Measurements from ENCODE around the gene GRID2.

GRID2 gene

DNA sequence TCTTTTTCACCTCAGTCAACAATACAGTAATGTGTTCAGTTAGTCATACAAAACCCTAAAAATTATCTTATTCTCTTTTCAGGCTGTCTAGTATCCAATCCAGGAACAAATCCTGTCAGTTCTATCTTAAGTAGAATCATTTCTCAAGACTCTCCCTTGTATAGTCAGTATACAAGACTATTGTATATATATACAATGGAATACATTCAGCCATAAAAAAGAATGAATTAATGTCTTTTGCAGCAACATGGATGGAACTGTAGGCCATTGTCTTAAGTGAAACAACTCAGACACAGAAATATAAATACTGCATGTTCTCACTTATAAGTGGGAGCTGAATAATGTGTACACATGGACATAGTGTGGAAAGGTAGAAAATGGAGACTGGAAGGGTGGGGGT lies 1023.6 kb downstream of the GRID2 start:
- TF ChIP-seq, protein P1, sequence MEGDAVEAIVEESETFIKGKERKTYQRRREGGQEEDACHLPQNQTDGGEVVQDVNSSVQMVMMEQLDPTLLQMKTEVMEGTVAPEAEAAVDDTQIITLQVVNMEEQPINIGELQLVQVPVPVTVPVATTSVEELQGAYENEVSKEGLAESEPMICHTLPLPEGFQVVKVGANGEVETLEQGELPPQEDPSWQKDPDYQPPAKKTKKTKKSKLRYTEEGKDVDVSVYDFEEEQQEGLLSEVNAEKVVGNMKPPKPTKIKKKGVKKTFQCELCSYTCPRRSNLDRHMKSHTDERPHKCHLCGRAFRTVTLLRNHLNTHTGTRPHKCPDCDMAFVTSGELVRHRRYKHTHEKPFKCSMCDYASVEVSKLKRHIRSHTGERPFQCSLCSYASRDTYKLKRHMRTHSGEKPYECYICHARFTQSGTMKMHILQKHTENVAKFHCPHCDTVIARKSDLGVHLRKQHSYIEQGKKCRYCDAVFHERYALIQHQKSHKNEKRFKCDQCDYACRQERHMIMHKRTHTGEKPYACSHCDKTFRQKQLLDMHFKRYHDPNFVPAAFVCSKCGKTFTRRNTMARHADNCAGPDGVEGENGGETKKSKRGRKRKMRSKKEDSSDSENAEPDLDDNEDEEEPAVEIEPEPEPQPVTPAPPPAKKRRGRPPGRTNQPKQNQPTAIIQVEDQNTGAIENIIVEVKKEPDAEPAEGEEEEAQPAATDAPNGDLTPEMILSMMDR (conservative IDR thresholded peaks at IDR 0.05; ENCODE audit: low read depth, low read length), result no peak
- H3K4me3 ChIP-seq (ENCODE audit: low read length), result no peak overlapping the region
- DNase-seq (ENCODE audit: low read depth), result no peak

DNA sequence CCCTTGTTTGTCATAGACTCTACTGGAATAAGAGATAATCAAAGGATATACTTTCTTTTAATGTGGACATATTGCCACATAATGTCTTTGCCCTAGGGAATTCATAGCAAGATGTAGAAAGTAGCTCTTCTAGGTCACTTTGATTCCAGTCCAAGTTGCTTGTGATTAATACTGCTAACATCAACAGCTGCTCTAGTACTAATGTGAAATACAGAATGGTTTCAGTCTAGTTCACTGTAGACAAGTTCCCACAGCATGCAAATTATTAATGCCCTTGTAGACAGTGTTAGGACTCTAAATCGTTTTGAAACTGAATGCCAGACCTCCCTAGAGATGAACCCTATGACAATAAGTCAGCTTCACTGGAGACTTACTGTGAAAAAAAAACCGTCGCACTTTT lies 1030.2 kb downstream of the GRID2 start:
- TF ChIP-seq, protein P1 (conservative IDR thresholded peaks at IDR 0.05; ENCODE audit: low read depth, low read length), result no peak

DNA sequence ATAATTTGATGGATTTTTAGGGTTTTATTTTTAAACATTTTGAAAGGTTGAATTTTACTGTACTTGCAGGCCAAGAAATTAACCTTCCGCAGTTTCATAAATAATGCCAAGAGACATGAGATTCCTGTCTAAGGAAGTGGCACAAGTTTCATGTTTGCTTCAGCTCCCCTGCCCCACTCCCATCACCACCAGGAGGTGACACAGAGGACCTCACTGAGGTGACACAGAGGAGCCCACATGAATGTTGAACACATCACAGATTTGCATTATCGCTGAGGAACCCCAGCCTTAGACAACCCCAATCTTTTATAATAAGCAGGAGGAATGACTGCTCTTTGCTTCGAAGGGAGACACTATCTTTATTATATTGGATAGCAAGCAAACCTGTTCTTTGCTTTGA lies 1033.4 kb downstream of the GRID2 start:
- no peak for DNase-seq (ENCODE audit: low read depth)
- H3K4me3 ChIP-seq (ENCODE audit: low read length), result no peak overlapping the region
- TF ChIP-seq, protein P1 (conservative IDR thresholded peaks at IDR 0.05; ENCODE audit: low read depth, low read length), result no peak

More for the DNA sequence above, 1030.2 kb downstream of the GRID2 start:
- H3K4me3 ChIP-seq (ENCODE audit: low read length), result no peak overlapping the region
- no peak for DNase-seq (ENCODE audit: low read depth)

DNA sequence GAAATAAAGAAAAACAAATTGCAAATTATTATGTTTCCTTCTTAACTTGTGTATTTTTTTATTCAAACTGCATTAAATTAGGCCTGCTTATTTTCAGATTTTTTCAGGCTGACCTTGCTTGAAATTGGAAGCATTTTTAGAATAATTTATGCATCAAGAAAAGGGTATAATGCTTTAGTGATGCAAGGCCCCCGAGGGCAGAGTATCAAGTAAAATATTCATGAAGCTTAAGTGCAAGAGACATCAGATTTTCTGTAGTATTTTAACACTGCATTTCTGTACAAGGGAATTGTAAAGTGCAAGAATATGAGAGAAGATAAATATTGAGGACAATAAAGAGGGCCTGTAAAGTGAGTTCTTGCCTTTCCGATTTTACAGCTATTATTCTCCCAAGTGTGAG lies 1039.0 kb downstream of the GRID2 start:
- H3K4me3 ChIP-seq (ENCODE audit: low read length), result no peak overlapping the region
- no peak for DNase-seq (ENCODE audit: low read depth)
- TF ChIP-seq, protein P1 (conservative IDR thresholded peaks at IDR 0.05; ENCODE audit: low read depth, low read length), result no peak

DNA sequence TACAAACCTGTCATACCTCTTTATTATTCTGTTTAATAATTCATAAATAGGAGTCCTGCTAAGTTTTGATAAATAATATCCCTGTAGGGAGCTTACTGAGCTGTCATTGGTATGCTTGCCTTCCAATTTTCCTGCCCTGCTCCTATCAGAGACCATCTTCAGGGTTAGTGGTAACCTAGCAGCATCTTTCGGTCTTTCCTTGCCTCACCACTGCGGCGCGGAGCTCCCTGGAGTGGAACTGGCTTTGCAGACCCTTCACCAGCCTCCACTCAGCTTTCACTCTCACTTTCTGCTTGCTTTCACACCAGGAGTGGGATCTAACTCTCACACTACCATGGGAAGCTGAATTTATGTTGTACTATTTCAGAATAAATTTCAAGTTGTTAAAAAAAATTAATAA lies 1043.1 kb downstream of the GRID2 start:
- TF ChIP-seq, protein P1 (conservative IDR thresholded peaks at IDR 0.05; ENCODE audit: low read depth, low read length), result no peak
- DNase-seq (ENCODE audit: low read depth), result no peak
- H3K4me3 ChIP-seq (ENCODE audit: low read length), result no peak overlapping the region

DNA sequence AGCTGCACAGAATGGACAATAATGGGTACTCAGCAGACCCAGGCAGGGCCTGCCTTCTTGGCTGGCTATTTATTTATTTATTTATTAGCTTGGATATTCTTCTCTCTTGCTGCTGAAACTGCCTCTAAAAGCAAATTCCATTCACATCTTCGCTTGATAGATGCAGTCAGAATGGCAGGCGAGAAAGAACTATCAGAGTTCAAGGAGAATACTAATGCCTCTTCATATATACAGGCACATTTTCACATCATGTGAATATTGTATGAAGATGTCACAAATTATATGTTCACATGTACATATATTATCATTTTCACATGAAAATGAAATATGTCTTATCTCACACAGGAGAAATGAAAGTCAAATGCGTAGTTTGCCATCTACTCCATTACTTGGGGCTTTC lies 1045.1 kb downstream of the GRID2 start:
- no peak for DNase-seq (ENCODE audit: low read depth)
- H3K4me3 ChIP-seq (ENCODE audit: low read length), result no peak overlapping the region
- TF ChIP-seq, protein P1 (conservative IDR thresholded peaks at IDR 0.05; ENCODE audit: low read depth, low read length), result no peak

DNA sequence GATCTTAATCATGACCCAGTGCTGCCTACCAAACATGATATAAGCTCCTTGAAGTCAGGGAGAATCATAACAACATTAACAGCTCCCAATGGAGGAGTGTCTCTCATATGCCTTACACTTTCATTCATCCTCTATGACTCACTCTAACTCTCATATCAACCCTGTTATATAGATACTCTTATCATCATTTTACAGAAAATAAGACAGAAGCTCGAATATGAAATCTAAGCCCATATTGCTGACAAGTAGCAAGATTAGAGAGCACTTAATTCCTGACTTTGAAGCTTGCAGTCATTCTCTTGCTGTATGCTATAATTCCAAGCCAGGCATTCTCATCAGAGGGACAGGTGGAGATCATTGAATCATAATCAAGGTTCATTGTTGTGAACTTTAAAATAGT lies 1048.1 kb downstream of the GRID2 start:
- no peak for DNase-seq (ENCODE audit: low read depth)
- H3K4me3 ChIP-seq (ENCODE audit: low read length), result no peak overlapping the region
- TF ChIP-seq, protein P1 (conservative IDR thresholded peaks at IDR 0.05; ENCODE audit: low read depth, low read length), result no peak

All from retinal pigment epithelial cell (primary cell).